ENCODE results near the gene RCAN3.
"Not testable (repeated sequence)": the region's sequence is repeated elsewhere in the genome, so short reads cannot be mapped to it uniquely, and the experiment has no call there.

Gene RCAN3

DNA sequence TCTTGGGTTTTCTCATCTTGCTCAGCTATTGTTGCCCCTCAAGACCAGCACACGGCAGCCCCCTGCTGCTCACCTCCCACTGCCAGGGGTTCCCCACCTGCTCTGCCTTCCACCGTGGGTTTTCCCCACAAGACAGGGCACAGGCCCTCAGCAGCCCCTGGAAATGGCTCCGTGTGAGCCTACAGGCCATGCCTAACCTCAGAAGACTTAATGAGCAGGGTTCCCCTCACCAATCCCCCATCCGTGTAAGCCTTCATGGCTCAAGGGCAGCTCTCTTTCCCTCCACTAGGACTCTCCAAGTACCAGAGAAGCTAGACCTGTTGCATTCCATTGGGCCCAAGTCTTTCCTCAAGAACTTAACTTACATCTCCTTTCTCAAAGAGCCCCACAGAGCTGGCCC lies 18.4 kb upstream of the RCAN3 start:
- H3K4me3 ChIP-seq (ENCODE audit: low read depth, low read length) = no peak overlapping the region
- no peak for DNase-seq (ENCODE audit: low read depth)
- TF ChIP-seq, protein P1, sequence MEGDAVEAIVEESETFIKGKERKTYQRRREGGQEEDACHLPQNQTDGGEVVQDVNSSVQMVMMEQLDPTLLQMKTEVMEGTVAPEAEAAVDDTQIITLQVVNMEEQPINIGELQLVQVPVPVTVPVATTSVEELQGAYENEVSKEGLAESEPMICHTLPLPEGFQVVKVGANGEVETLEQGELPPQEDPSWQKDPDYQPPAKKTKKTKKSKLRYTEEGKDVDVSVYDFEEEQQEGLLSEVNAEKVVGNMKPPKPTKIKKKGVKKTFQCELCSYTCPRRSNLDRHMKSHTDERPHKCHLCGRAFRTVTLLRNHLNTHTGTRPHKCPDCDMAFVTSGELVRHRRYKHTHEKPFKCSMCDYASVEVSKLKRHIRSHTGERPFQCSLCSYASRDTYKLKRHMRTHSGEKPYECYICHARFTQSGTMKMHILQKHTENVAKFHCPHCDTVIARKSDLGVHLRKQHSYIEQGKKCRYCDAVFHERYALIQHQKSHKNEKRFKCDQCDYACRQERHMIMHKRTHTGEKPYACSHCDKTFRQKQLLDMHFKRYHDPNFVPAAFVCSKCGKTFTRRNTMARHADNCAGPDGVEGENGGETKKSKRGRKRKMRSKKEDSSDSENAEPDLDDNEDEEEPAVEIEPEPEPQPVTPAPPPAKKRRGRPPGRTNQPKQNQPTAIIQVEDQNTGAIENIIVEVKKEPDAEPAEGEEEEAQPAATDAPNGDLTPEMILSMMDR (IDR thresholded peaks at IDR 0.05; ENCODE audit: low read depth, low read length, missing control alignments) = no peak

DNA sequence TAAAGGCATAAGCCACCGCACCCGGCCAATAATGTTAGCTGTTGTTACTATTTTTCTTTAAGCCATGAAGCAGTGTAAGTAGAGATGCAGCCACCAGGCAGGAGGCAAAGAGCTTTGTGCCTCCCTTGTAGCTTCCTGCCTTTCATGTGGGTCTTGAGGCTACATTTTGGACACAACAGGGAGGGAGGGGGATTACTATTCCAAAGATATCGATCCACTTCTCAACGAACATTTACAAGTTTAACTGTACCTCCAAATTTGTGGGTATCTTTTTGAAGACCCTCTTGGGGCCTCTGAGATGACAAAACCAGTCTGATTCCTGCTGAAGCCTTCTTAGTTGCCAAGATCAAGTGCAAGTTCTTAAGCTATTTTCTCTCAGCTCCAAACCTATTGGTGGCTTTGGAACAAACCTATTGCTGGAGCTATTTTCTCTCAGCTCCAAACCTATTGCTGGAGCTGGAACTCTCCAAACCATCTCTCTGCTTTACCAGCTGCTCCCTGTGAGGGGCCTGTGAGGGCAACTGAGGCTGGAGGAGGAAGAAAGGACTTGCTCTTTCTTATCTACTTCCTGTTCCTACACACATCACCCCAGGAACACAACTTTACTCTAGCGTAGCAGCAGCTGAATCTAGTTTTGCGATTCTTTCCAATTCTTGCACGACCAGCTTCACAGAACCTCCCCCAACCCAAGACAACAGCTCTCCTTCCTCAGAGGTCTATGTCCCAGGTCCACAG lies 16.1 kb upstream of the RCAN3 start:
- no peak for DNase-seq (ENCODE audit: low read depth)
- TF ChIP-seq, protein P1 (IDR thresholded peaks at IDR 0.05; ENCODE audit: low read depth, low read length, missing control alignments) = no peak
- no peak overlapping the region for H3K4me3 ChIP-seq (ENCODE audit: low read depth, low read length)

DNA sequence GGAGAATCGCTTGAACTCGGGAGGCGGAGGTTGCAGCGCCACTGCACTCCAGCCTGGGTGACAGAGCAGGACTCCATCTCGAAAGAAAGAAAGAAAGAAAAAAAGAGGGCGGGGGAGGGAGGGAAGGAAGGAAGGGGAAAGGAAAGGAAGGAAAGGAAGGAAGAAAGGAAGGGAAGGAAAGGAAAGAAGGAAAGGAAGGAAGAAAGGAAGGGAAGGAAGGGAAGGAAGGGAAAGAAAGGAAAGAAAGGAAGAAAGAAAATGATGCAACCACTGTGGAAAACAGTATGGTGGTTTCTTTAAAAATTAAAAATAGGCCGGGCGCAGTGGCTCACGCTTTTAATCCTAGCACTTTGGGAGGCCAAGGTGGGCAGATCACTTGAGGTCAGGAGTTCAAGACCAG lies 15.2 kb upstream of the RCAN3 start:
- TF ChIP-seq, protein P1 (IDR thresholded peaks at IDR 0.05; ENCODE audit: low read depth, low read length, missing control alignments) = no peak
- no peak overlapping the region for H3K4me3 ChIP-seq (ENCODE audit: low read depth, low read length)
- no peak for DNase-seq (ENCODE audit: low read depth)

DNA sequence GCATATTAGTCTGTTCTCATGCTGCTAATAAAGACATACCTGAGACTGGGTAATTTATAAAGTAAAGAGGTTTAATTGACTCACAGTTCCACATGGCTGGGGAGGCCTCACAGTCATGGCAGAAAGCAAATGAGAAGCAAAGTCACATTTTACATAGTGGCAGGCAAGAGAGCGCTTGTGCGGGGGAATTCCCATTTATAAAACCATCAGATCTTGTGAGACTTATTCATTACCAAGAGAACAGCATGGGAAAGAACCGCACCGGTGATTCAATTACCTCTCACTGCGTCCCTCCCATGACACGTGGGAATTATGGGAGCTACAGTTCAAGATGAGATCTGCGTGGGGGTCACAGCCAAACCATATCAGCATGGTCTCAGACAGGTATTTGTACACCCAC lies 14.5 kb upstream of the RCAN3 start:
- not testable (repeated sequence) for DNase-seq (ENCODE audit: low read depth); H3K4me3 ChIP-seq (ENCODE audit: low read depth, low read length)

DNA sequence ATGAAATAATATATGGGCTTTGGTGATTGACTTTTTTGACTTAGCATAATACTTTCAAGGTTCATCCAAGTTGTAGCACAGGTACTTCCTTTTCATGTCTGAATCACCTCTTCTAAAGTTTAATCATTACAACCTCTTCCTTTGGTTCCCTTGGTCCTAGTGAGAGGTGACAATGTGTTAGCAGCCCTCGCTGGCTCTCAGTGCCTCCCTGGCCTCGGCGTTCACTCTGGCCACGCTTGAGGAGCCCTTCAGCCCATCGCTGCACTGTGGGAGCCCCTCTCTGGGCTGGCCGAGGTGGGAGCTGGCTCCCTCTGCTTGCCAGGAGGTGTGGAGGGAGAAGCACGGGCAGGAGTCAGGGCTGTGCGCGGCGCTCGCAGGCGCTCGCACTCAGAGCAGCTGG lies 13.0 kb upstream of the RCAN3 start:
- no peak for DNase-seq (ENCODE audit: low read depth)
- TF ChIP-seq, protein P1 (IDR thresholded peaks at IDR 0.05; ENCODE audit: low read depth, low read length, missing control alignments) = no peak
- no peak overlapping the region for H3K4me3 ChIP-seq (ENCODE audit: low read depth, low read length)

DNA sequence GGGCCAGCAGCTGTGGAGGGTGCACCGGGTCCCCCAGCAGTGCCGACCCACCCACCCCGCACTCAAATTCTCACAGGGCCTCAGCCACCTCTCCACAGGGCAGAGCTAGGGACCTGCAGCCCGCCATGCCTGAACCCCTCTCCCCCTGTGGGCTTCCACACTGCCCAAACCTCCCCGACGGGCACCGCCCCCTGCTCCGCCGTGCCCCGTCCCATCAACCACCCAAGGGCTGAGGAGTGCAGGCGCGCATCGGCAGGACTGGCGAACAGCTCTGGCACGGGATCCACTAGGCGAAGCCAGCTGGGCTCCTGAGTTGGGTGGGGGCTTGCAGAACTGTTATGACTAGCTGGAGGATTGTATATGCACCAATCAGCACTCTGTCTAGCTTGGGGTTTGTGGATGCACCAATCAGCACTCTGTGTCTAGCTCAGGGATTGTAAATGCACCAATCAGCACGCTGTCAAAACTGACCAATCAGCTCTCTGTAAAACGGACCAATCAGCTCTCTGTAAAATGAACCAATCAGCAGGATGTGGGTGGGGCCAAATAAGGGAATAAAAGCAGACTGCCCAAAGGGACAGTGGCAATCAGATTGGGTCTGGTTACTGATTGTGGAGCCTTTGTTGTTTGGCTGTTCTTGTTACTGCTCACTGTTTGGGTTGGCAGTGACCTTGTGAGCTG lies 12.4 kb upstream of the RCAN3 start:
- DNase-seq (ENCODE audit: low read depth) = no peak
- TF ChIP-seq, protein P1 (IDR thresholded peaks at IDR 0.05; ENCODE audit: low read depth, low read length, missing control alignments) = no peak

DNA sequence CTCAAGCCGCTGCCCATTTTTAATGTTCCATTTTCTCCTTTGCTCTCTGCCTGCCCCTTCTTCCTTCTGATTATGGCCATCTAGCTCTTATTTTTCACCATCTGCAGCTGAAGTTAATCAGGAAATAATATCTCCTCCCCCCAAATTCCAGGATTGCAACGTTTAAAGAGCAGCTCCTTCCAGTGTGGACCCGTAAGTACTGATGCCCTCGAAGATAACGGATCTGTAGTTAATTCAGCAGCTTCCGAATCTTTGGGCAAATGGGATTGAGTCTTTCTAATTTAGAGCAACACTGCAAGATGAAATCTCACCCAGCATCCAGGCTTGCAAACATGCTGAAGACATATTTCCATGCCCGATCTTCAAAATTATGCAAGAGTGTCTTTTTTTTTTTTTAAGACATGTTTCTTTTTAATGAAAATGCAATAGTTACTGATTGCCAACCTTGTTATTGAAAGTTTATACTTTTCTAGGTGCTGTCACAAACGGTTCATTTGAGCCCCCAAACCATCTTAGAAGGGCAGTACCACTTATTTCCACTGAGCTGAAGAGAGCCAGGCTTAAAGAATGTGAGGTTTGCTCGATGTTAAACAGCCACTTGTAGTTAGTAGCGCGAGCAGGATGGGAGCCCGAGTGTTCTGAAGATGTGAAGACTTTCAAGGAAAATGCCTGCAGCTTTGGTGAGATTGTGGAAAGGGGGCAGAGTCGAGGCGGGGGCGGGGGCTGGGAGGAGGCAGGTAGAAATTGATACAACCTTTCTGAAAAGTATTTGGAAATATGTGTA lies 10.9 kb upstream of the RCAN3 start:
- DNase-seq (ENCODE audit: low read depth) = no peak
- TF ChIP-seq, protein P1 (IDR thresholded peaks at IDR 0.05; ENCODE audit: low read depth, low read length, missing control alignments) = peak; percentile 17
- no peak overlapping the region for H3K4me3 ChIP-seq (ENCODE audit: low read depth, low read length)

More for the DNA sequence above, 12.4 kb upstream of the RCAN3 start:
- no peak overlapping the region for H3K4me3 ChIP-seq (ENCODE audit: low read depth, low read length)

DNA sequence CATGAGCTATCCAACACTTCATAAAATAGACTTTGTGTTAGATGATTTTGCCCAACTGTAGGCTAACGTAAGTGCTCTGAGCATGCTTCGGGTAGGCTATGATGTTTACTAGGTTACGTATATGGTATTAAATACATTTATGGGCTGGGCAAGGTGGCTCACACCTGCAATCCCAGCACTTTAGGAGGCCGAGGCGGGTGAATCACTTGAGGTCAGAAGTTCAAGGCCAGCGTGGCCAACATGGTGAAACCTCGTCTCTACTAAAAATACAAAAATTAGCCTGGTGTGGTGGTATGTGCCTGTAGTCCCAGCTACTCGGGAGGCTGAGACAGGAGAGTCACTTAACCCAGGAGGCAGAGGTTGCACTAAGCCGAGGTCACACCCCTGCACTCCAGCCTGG lies 9.7 kb upstream of the RCAN3 start:
- H3K4me3 ChIP-seq (ENCODE audit: low read depth, low read length); DNase-seq (ENCODE audit: low read depth): not testable (repeated sequence)

Data from GM12864 (cell line).